HepG2 (cell line): ENCODE results near the gene OTOP2. TPM values are rescaled to one million over a fixed set of nuclear protein-coding genes. Genes with fewer than 3 reads are reported as not detected.

Experiments
- ATAC-seq: fragments of 200-7000 bp; cut with Tn5 transposase; 3 replicates; pipeline ENCODE4 v1.9.1; 2020; ENCODE audit warnings: mild to moderate bottlenecking, moderate library complexity
- BruUV-seq: library from RNA; stranded (reverse); fragments of 400-500 nt; replicated peaks from 2 replicates; lab custom pipeline; 2021; lab: Mats Ljungman, UMichigan
- CTCF ChIA-PET: fragments of 300-600 bp; formaldehyde crosslinking; extraction: SDS; loops from one replicate; lab custom pipeline; 2021; ENCODE audit warnings: low total read pairs, inconsistent platforms, low intra/inter-chr PET ratio; lab: Yijun Ruan, JAX
- POLR2A ChIA-PET: fragments of 350-600 bp; sonication (Branson Sonifier 250); formaldehyde crosslinking; loops from one replicate; lab custom pipeline; 2020; ENCODE audit warnings: antibody characterized with exemption, inconsistent platforms; lab: Yijun Ruan, JAX
- DNase-seq: peaks from one replicate; pipeline ENCODE4 v3.0.0-alpha.2; 2015; ENCODE audit warnings: low spot score
- FAIRE-seq: peaks from 3 replicates; lab custom pipeline; 2011; peaks lifted over from hg19 to GRCh38; lab: Jason Lieb, UNC
- H2AFZ ChIP-seq: one replicate; pipeline ENCODE4 v1.6.1; 2011; ENCODE audit warnings: low read length, inconsistent platforms
- H3K27ac ChIP-seq: fragments of 300-600 bp; 3 replicates; pipeline ENCODE4 v1.8.0; 2011; ENCODE audit warnings: mixed run types, mild to moderate bottlenecking, mixed read lengths, low read length, inconsistent platforms; ENCODE audit not compliant: insufficient read depth; ENCODE audit errors: extremely low read length
- H3K27me3 ChIP-seq, 2 experiments: fragments of 200-600 bp in 1 of 2; 2 replicates in 1 of 2; 3 replicates in 1 of 2; pipeline versions ENCODE4 v1.6.0 to v1.8.0; 2011; ENCODE audit warnings: low read length in 2 of 2, mild to moderate bottlenecking in 2 of 2, moderate library complexity in 2 of 2, inconsistent platforms in 1 of 2; ENCODE audit not compliant: insufficient read depth in 2 of 2, control insufficient read depth in 1 of 2
- H3K36me3 ChIP-seq, 2 experiments: fragments of 200-600 bp in 1 of 2; replicated peaks in 1 of 2; 2 replicates in 1 of 2; 3 replicates in 1 of 2; pipeline versions ENCODE4 v1.5.1 to v1.8.0; 2011; ENCODE audit warnings: low read length in 2 of 2, inconsistent platforms in 1 of 2; ENCODE audit not compliant: insufficient read depth in 2 of 2, control insufficient read depth in 1 of 2
- H3K4me1 ChIP-seq: 2 replicates; pipeline ENCODE4 v1.5.1; 2012; ENCODE audit warnings: low read length, inconsistent platforms; ENCODE audit not compliant: insufficient read depth
- H3K4me2 ChIP-seq: 2 replicates; pipeline ENCODE4 v1.6.0; 2011; ENCODE audit warnings: low read depth, low read length, inconsistent platforms
- H3K4me3 ChIP-seq, 3 experiments: fragments of 200-600 bp in 1 of 3; sonication (generic), shearing (Covaris generic) in 1 of 3; replicated peaks in 1 of 3; 2 replicates each; pipeline ENCODE4 v1.5.1; 2011 to 2016; ENCODE audit warnings: low read length in 3 of 3, inconsistent platforms in 2 of 3, low read depth in 2 of 3, mild to moderate bottlenecking in 2 of 3, control low read depth in 1 of 3, mixed read lengths in 1 of 3; ENCODE audit not compliant: insufficient read depth in 1 of 3
- H3K79me2 ChIP-seq: one replicate; pipeline ENCODE4 v1.6.1; 2011; ENCODE audit warnings: low read length, inconsistent platforms; ENCODE audit not compliant: insufficient read depth
- H3K9ac ChIP-seq: 2 replicates; pipeline ENCODE4 v1.6.0; 2011; ENCODE audit warnings: mild to moderate bottlenecking, low read depth, low read length, inconsistent platforms; ENCODE audit not compliant: insufficient read depth
- H3K9me3 ChIP-seq: 2 replicates; pipeline ENCODE4 v1.5.1; 2012; ENCODE audit warnings: mild to moderate bottlenecking, low read length
- H4K20me1 ChIP-seq: 2 replicates; pipeline ENCODE4 v1.6.0; 2011; ENCODE audit warnings: inconsistent platforms, mild to moderate bottlenecking, low read length, moderate library complexity; ENCODE audit not compliant: insufficient read depth
- ARID2 ChIP-seq: sonication (generic); formaldehyde crosslinking; IDR thresholded peaks from 2 replicates; pipeline ENCODE4 v1.8.1; 2022; ENCODE audit warnings: mild to moderate bottlenecking, missing genetic modification reagents, borderline replicate concordance
- HNRNPK ChIP-seq: fragments of 200-400 bp; formaldehyde crosslinking; IDR thresholded peaks from 2 replicates; pipeline ENCODE4 v1.6.1; 2018; ENCODE audit warnings: low read length, low read depth, moderate library complexity, mild to moderate bottlenecking; ENCODE audit not compliant: poor library complexity, severe bottlenecking
- KDM2A ChIP-seq: sonication (generic); formaldehyde crosslinking; IDR thresholded peaks from 2 replicates; pipeline ENCODE4 v1.4.0; 2020; ENCODE audit warnings: low read depth, missing genetic modification reagents, borderline replicate concordance
- KDM3A ChIP-seq: IDR thresholded peaks from 2 replicates; pipeline ENCODE4 v1.6.1; 2018; ENCODE audit warnings: low read depth, missing compliant biosample characterization
- NRL ChIP-seq: sonication (generic); formaldehyde crosslinking; IDR thresholded peaks from 2 replicates; pipeline ENCODE4 v1.5.0; 2020; ENCODE audit warnings: missing genetic modification reagents, mild to moderate bottlenecking, moderate library complexity, borderline replicate concordance
- REXO4 ChIP-seq: sonication (generic); formaldehyde crosslinking; IDR thresholded peaks from 2 replicates; pipeline ENCODE4 v1.8.0; 2022; ENCODE audit warnings: missing genetic modification reagents, mild to moderate bottlenecking, borderline replicate concordance
- SAFB2 ChIP-seq: sonication (generic); formaldehyde crosslinking; IDR thresholded peaks from 2 replicates; pipeline ENCODE4 v1.5.1; 2020; ENCODE audit warnings: missing genetic modification reagents, low read depth, mild to moderate bottlenecking, borderline replicate concordance
- TBP ChIP-seq: sonication (generic); formaldehyde crosslinking; IDR thresholded peaks from 2 replicates; pipeline ENCODE4 v1.5.0; 2020; ENCODE audit warnings: missing genetic modification reagents
- ZBTB42 ChIP-seq: sonication (generic); formaldehyde crosslinking; IDR thresholded peaks from 2 replicates; pipeline ENCODE4 v1.5.0; 2020; ENCODE audit warnings: mild to moderate bottlenecking, missing genetic modification reagents
- ZFY ChIP-seq: sonication (generic); formaldehyde crosslinking; IDR thresholded peaks from 2 replicates; pipeline ENCODE4 v1.4.0; 2020; ENCODE audit warnings: missing genetic modification reagents
- ZNF547 ChIP-seq: sonication (generic); formaldehyde crosslinking; IDR thresholded peaks from 2 replicates; pipeline ENCODE4 v1.5.1; 2020; ENCODE audit warnings: mild to moderate bottlenecking, missing genetic modification reagents
- ZNF772 ChIP-seq: sonication (generic); formaldehyde crosslinking; IDR thresholded peaks from 2 replicates; pipeline ENCODE4 v1.5.0; 2020; ENCODE audit warnings: mild to moderate bottlenecking, missing genetic modification reagents
- ZNF777 ChIP-seq: sonication (generic); formaldehyde crosslinking; IDR thresholded peaks from 2 replicates; pipeline ENCODE4 v1.4.0; 2020; ENCODE audit warnings: missing genetic modification reagents
- ZNF790 ChIP-seq: sonication (generic); formaldehyde crosslinking; IDR thresholded peaks from 2 replicates; pipeline ENCODE4 v1.8.0; 2022; ENCODE audit warnings: missing genetic modification reagents, mild to moderate bottlenecking, borderline replicate concordance
- WGBS: methylation state at CpG from one replicate; pipeline ENCODE4 v1.1.6; 2017; ENCODE audit warnings: low lambda C conversion rate; 5-methylcytosine and 5-hydroxymethylcytosine counted together
- in situ Hi-C: cut with HindIII; loops from 2 replicates; pipeline ENCODE4 v1.10.0; 2017; ENCODE audit warnings: low pct_unique_long_range_greater_than_20kb; ENCODE audit not compliant: extremely low pct_ligation_motif_present
- intact Hi-C: fragments of 100-400 bp; cut with micrococcal nuclease; formaldehyde crosslinking; loops from one replicate; pipeline ENCODE4 v1.10.0; 2022; ENCODE audit not compliant: unreplicated experiment
- polyA plus RNA-seq, 8 experiments: library from polyadenylated mRNA; depleted of rRNA in 3 of 8; stranded (reverse) in 7 of 8; unstranded in 1 of 8; fragments of >200 nt; fragmentation: Illumina TruSeq in 4 of 8; extraction: Trizol in 4 of 8; gene quantifications; 2 replicates each; pipeline versions ENCODE4 v1.2.1 to v1.2.3, GENCODE V29; 2011 to 2016; ENCODE audit warnings: low read depth in 4 of 8, missing spikeins in 1 of 8, mixed read lengths in 1 of 8; ENCODE audit not compliant: insufficient read depth in 1 of 8
- total RNA-seq, 5 experiments: library from RNA; depleted of rRNA; stranded (reverse); fragments of >200 nt; fragmentation: Illumina TruSeq; extraction: Trizol; gene quantifications; 2 replicates each; pipeline ENCODE4 v1.2.3, GENCODE V29; 2016; ENCODE audit warnings: low read depth in 1 of 5
- TF ChIP-seq, protein P1 (sequence below): sonication (generic); formaldehyde crosslinking; IDR thresholded peaks from 2 replicates; pipeline ENCODE4 v1.8.0; 2022; ENCODE audit warnings: mild to moderate bottlenecking, missing genetic modification reagents, moderate library complexity
- TF ChIP-seq, protein P2 (sequence below): sonication (generic); formaldehyde crosslinking; IDR thresholded peaks from 2 replicates; pipeline ENCODE4 v1.8.0; 2022; ENCODE audit warnings: missing genetic modification reagents, low read depth, mild to moderate bottlenecking, borderline replicate concordance
- TF ChIP-seq, protein P3 (sequence below): sonication (generic); formaldehyde crosslinking; IDR thresholded peaks from 2 replicates; pipeline ENCODE4 v1.4.0; 2020; ENCODE audit warnings: missing genetic modification reagents
- TF ChIP-seq, protein P4 (sequence below): sonication (generic); formaldehyde crosslinking; IDR thresholded peaks from 2 replicates; pipeline ENCODE4 v1.5.1; 2020; ENCODE audit warnings: mild to moderate bottlenecking, missing genetic modification reagents, moderate library complexity
- TF ChIP-seq, protein P5 (sequence below), 2 experiments: fragments of 450-650 bp in 1 of 2; sonication (generic) in 1 of 2; formaldehyde crosslinking; IDR thresholded peaks; 2 replicates each; pipeline versions ENCODE4 v1.5.0 to v1.8.0; 2020 to 2022; ENCODE audit warnings: mild to moderate bottlenecking in 1 of 2, missing genetic modification reagents in 1 of 2

Gene OTOP2
- total and polyA plus RNA-seq, 2 of the 13 experiments (the other 11 are each of a cell fraction or from before 2014, with no cell fraction given) = not detected

DNA sequence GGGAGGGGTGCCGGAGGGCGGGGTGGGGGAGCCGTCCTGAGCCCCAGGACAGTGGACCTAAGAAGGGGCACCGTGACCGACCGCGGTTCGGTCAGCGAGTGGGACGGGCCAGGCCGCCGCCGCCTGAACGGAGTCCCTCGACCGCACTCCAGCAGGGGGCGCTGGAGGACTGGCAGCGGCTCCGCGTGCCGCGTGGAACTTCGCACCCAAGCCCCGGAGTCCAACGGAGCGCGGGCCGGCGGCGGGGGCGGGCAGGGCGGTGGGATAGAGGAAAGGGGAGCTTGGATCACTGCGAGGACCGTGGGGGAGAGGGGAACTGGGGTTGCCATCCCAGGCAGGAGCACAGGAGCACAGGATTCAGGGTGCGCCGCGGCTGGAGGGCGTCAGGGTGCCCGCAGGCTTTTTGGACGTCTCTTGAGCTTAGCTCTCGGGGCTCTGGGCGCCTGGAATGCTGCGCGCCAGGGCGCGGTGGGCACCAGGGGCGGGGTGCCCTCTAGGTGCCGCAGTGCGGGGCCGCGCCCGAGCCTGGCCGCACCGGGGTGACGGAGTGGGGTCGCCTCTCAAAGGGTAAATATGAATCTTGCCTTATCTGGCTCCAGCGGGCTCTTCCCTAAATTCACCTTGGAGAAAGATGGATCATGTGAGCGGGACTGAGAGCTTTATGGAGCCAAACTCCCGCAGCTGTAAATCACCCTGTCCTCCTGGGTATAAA, 379 bp upstream of the OTOP2 start:
- Histone ChIP-seq H4K20me1 (no peaks in the 10 kb centered on the region), H3K4me3 (peak overlapping the region; percentile 30 to 53 (median 35); a peak in 4 of 6 replicates), H3K4me1 (peaks cover 23% of the 10 kb centered on the region), H2AFZ (no peak overlapping the region), H3K4me2 (peak overlapping the region; percentile 74), H3K79me2 (no peaks in the 10 kb centered on the region), H3K9me3 (no peaks in the 10 kb centered on the region), H3K9ac (no peak overlapping the region), H3K27ac (no peak overlapping the region), H3K36me3 (no peaks in the 10 kb centered on the region), H3K27me3 (peaks cover 23 to 79% of the 10 kb centered on the region in 2 experiments)
- no peak for FAIRE-seq
- peak; percentile 63 for ATAC-seq
- BruUV-seq = no TSS peak
- in situ Hi-C loops = loop anchor here (5.0 kb wide), 1 partner anchor 34 kb away; no protein-coding TSS in a partner anchor
- WGBS = 13% methylated on average over 33 of the region's 59 CpGs
- ChIA-PET POLR2A (interaction anchor here (0.7 kb wide), 1 partner anchor 37 kb away, joined by 3 read pairs; no protein-coding TSS in a partner anchor), CTCF (interaction anchor here (3.2 to 3.4 kb wide), 2 partner anchors 34 to 37 kb away, joined by 23 to 32 read pairs; no protein-coding TSS in a partner anchor)
- DNase-seq = no peak
- intact Hi-C loops = loop anchor here (1.0 kb wide), 1 partner anchor 35 kb away; no protein-coding TSS in a partner anchor
- peak; percentile 66; the same call in 1 of the 2 replicates for TF ChIP-seq ZNF547 (CRISPR knock-in tag)
- peak; percentile 88 for TF ChIP-seq KDM3A
- peak; percentile 49; the same call in 1 of the 2 replicates for TF ChIP-seq ZFY (CRISPR knock-in tag)
- TF ChIP-seq HNRNPK = peak; percentile 26
- TF ChIP-seq, protein P1, sequence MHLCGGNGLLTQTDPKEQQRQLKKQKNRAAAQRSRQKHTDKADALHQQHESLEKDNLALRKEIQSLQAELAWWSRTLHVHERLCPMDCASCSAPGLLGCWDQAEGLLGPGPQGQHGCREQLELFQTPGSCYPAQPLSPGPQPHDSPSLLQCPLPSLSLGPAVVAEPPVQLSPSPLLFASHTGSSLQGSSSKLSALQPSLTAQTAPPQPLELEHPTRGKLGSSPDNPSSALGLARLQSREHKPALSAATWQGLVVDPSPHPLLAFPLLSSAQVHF (CRISPR knock-in tag) = peak; percentile 70
- TF ChIP-seq, protein P2, sequence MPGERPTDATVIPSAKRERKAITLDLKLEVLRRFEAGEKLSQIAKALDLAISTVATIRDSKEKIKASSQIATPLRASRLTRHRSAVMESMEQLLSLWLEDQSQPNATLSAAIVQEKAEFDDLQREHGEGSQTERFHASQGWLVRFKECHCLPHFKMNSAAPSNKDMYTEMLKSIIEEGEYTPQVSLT (CRISPR knock-in tag) = no peak
- peak; percentile 41; the same call in 1 of the 2 replicates for TF ChIP-seq SAFB2 (CRISPR knock-in tag)
- TF ChIP-seq, protein P3, sequence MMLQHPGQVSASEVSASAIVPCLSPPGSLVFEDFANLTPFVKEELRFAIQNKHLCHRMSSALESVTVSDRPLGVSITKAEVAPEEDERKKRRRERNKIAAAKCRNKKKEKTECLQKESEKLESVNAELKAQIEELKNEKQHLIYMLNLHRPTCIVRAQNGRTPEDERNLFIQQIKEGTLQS = 0 out of 2 replicates have a peak, but pooled peaks have one; percentile 29
- peak; percentile 58; the same call in 1 of the 2 replicates for TF ChIP-seq ZNF777
- no peak for TF ChIP-seq ZBTB42 (CRISPR knock-in tag)
- TF ChIP-seq KDM2A = peak; percentile 91
- no peak for TF ChIP-seq TBP
- TF ChIP-seq ZNF790 (CRISPR knock-in tag) = no peak
- TF ChIP-seq, protein P4, sequence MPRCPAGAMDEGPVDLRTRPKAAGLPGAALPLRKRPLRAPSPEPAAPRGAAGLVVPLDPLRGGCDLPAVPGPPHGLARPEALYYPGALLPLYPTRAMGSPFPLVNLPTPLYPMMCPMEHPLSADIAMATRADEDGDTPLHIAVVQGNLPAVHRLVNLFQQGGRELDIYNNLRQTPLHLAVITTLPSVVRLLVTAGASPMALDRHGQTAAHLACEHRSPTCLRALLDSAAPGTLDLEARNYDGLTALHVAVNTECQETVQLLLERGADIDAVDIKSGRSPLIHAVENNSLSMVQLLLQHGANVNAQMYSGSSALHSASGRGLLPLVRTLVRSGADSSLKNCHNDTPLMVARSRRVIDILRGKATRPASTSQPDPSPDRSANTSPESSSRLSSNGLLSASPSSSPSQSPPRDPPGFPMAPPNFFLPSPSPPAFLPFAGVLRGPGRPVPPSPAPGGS (CRISPR knock-in tag) = peak; percentile 45; the same call in 1 of the 2 replicates
- TF ChIP-seq NRL (CRISPR knock-in tag) = no peak
- TF ChIP-seq ZNF772 (CRISPR knock-in tag) = peak; percentile 44; the same call in 1 of the 2 replicates
- 0 out of 2 replicates have a peak, but pooled peaks have one; percentile 81 for TF ChIP-seq REXO4 (CRISPR knock-in tag)
- peak; percentile 74; the same call in 1 of the 2 replicates for TF ChIP-seq ARID2 (CRISPR knock-in tag)
- TF ChIP-seq, protein P5, sequence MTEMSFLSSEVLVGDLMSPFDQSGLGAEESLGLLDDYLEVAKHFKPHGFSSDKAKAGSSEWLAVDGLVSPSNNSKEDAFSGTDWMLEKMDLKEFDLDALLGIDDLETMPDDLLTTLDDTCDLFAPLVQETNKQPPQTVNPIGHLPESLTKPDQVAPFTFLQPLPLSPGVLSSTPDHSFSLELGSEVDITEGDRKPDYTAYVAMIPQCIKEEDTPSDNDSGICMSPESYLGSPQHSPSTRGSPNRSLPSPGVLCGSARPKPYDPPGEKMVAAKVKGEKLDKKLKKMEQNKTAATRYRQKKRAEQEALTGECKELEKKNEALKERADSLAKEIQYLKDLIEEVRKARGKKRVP (CRISPR knock-in tag; IDR thresholded peaks at IDR 0.05) = peak in 1 of 2 experiments; percentile 24; a peak in 1 of 4 replicates
